ENCODE measurements around the gene NAALADL1. TPM values are rescaled to one million over a fixed set of nuclear protein-coding genes. Genes with fewer than 3 reads are reported as not detected.

NAALADL1 gene
- total RNA-seq, 1 experiment from 2014 or later, result 0.23 TPM

DNA sequence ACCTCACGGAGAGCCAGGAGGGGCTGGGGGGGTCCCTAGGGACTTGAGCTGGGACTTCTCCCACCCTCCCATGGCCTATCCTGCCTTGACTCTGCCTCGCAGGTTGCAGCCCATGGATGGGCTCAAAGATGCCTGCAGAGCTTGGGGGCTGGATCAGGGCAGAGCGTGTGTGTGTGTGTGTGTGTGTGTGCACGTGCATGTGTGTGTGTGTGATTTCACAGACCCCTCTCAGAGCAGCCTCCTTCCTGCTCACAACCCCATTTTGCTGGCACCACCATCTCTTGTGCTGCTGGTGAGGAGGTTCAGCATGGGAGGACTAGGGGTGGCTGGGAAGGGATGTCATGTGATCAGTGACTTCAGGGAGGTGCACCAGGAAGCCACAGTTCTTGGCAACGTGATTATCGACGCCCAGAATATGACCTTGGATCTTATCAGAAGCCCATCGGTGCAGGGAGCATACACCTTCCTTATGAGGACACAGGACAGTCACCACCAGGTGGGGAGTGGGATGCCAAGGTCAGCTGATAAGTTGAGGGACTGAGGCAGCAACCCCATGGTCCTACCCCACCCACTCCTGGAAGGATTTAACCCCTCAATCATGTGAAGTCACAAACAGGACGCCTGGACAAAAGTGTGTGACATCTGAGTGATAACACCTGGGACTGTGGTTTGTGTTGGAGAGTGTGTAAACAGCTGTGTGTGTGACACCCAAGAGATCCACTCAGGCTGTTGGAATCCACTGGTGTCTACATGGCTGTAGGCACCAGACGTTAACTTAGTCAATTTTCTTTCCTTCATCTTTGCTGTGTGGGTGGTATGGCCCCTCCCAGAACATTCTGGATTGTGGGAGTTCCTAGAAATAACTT lies 1.8 kb upstream of the NAALADL1 start:
- intact Hi-C loops (cut with micrococcal nuclease; ENCODE audit: unreplicated experiment), result no loop called here
- Histone ChIP-seq H3K4me1 (ENCODE audit: control insufficient read depth, insufficient read depth, low read length) (no peaks in the 10 kb centered on the region), H3K27me3 (ENCODE audit: control insufficient read depth, insufficient read depth, low read length) (no peaks in the 10 kb centered on the region), H3K27ac (ENCODE audit: low read length) (no peak overlapping the region), H3K9me3 (ENCODE audit: control insufficient read depth, insufficient read depth, low read depth, low read length) (no peaks in the 10 kb centered on the region), H3K36me3 (ENCODE audit: control insufficient read depth, insufficient read depth, low read length) (no peaks in the 10 kb centered on the region), H3K4me3 (ENCODE audit: low read depth in 2 of 2, low read length in 2 of 2) (no peak overlapping the region)
- in situ Hi-C loops (cut with HindIII; ENCODE audit: low pct_unique_long_range_greater_than_20kb, low sequenced_read_pairs), result no loop called here
- DNase-seq (ENCODE audit: low read depth, low spot score) (no peak), ATAC-seq (no peak)
- CTCF ChIA-PET, result no interaction called here
- TF ChIP-seq POLR2AphosphoS5 (IDR thresholded peaks at IDR 0.05; ENCODE audit: low read depth, low read length), result no peak
- TF ChIP-seq, protein P1, sequence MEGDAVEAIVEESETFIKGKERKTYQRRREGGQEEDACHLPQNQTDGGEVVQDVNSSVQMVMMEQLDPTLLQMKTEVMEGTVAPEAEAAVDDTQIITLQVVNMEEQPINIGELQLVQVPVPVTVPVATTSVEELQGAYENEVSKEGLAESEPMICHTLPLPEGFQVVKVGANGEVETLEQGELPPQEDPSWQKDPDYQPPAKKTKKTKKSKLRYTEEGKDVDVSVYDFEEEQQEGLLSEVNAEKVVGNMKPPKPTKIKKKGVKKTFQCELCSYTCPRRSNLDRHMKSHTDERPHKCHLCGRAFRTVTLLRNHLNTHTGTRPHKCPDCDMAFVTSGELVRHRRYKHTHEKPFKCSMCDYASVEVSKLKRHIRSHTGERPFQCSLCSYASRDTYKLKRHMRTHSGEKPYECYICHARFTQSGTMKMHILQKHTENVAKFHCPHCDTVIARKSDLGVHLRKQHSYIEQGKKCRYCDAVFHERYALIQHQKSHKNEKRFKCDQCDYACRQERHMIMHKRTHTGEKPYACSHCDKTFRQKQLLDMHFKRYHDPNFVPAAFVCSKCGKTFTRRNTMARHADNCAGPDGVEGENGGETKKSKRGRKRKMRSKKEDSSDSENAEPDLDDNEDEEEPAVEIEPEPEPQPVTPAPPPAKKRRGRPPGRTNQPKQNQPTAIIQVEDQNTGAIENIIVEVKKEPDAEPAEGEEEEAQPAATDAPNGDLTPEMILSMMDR (IDR thresholded peaks at IDR 0.05), result no peak
- TF ChIP-seq, protein P2, sequence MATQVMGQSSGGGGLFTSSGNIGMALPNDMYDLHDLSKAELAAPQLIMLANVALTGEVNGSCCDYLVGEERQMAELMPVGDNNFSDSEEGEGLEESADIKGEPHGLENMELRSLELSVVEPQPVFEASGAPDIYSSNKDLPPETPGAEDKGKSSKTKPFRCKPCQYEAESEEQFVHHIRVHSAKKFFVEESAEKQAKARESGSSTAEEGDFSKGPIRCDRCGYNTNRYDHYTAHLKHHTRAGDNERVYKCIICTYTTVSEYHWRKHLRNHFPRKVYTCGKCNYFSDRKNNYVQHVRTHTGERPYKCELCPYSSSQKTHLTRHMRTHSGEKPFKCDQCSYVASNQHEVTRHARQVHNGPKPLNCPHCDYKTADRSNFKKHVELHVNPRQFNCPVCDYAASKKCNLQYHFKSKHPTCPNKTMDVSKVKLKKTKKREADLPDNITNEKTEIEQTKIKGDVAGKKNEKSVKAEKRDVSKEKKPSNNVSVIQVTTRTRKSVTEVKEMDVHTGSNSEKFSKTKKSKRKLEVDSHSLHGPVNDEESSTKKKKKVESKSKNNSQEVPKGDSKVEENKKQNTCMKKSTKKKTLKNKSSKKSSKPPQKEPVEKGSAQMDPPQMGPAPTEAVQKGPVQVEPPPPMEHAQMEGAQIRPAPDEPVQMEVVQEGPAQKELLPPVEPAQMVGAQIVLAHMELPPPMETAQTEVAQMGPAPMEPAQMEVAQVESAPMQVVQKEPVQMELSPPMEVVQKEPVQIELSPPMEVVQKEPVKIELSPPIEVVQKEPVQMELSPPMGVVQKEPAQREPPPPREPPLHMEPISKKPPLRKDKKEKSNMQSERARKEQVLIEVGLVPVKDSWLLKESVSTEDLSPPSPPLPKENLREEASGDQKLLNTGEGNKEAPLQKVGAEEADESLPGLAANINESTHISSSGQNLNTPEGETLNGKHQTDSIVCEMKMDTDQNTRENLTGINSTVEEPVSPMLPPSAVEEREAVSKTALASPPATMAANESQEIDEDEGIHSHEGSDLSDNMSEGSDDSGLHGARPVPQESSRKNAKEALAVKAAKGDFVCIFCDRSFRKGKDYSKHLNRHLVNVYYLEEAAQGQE (IDR thresholded peaks at IDR 0.05; ENCODE audit: insufficient read depth in 1 of 2, low read depth in 2 of 2, low read length in 1 of 2), result no peak
- TF ChIP-seq TCF7L2 (IDR thresholded peaks at IDR 0.05; ENCODE audit: low read depth, low read length), result no peak
- no peak for TF ChIP-seq SIN3A (IDR thresholded peaks at IDR 0.05; ENCODE audit: borderline replicate concordance, insufficient read depth, low read depth, low read length)
- no TSS peak for BruUV-seq (replicated peaks)
- POLR2A ChIA-PET, result no interaction called here

DNA sequence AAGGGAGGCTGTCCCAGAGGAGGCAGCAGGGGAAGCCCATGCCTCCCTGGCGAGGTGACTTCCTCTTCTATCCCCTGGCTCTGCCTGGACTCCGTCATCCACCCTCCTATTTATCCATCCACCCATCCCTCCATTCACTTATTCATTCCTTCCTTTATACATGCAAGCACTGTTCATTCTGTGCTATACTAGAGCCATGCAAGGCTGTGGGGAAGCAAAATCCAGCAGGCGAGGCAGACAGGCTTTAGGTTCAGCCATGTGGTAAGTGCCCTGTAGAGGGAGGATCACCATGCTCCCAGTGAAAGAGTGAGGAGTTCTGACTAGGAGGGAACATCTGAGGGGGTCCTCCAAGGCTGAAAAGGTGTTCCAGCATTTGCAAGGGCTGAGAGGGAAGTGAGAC lies 1.2 kb upstream of the NAALADL1 start:
- POLR2A ChIA-PET, result interaction anchor here (0.6 to 0.7 kb wide), 2 partner anchors 26 to 36 kb away, joined by 3 to 12 read pairs; no protein-coding TSS in a partner anchor
- Histone ChIP-seq H3K4me1 (ENCODE audit: control insufficient read depth, insufficient read depth, low read length) (no peaks in the 10 kb centered on the region), H3K4me3 (ENCODE audit: low read depth in 2 of 2, low read length in 2 of 2) (no peak overlapping the region), H3K27me3 (ENCODE audit: control insufficient read depth, insufficient read depth, low read length) (no peaks in the 10 kb centered on the region), H3K36me3 (ENCODE audit: control insufficient read depth, insufficient read depth, low read length) (no peaks in the 10 kb centered on the region), H3K9me3 (ENCODE audit: control insufficient read depth, insufficient read depth, low read depth, low read length) (no peaks in the 10 kb centered on the region), H3K27ac (ENCODE audit: low read length) (no peak overlapping the region)
- DNase-seq (ENCODE audit: low read depth, low spot score) (no peak), ATAC-seq (peak; percentile 57)
- in situ Hi-C loops (cut with HindIII; ENCODE audit: low pct_unique_long_range_greater_than_20kb, low sequenced_read_pairs) (no loop called here), intact Hi-C loops (cut with micrococcal nuclease; ENCODE audit: unreplicated experiment) (no loop called here)
- CTCF ChIA-PET, result interaction anchor here (0.7 kb wide), 1 partner anchor 221 kb away, joined by 4 read pairs; no protein-coding TSS in a partner anchor
- no peak for TF ChIP-seq POLR2AphosphoS5 (IDR thresholded peaks at IDR 0.05; ENCODE audit: low read depth, low read length)
- no peak for TF ChIP-seq TCF7L2 (IDR thresholded peaks at IDR 0.05; ENCODE audit: low read depth, low read length)
- TF ChIP-seq, protein P1 (IDR thresholded peaks at IDR 0.05), result no peak
- TF ChIP-seq, protein P2 (IDR thresholded peaks at IDR 0.05; ENCODE audit: insufficient read depth in 1 of 2, low read depth in 2 of 2, low read length in 1 of 2), result no peak
- no peak for TF ChIP-seq SIN3A (IDR thresholded peaks at IDR 0.05; ENCODE audit: borderline replicate concordance, insufficient read depth, low read depth, low read length)
- BruUV-seq (replicated peaks), result no TSS peak
